NCI-H345 treated with DMSO at 0.1 percent for 48 hours (cell line): Measurements from ENCODE around the gene DCK.
"Not testable (repeated sequence)": the region's sequence is repeated elsewhere in the genome, so short reads cannot be mapped to it uniquely, and the experiment has no call there.

Source experiments
- DNase-seq: peaks from one replicate; lab custom pipeline; 2025; ENCODE audit not compliant: unreplicated experiment; lab: John Stamatoyannopoulos, UW

Gene DCK

DNA sequence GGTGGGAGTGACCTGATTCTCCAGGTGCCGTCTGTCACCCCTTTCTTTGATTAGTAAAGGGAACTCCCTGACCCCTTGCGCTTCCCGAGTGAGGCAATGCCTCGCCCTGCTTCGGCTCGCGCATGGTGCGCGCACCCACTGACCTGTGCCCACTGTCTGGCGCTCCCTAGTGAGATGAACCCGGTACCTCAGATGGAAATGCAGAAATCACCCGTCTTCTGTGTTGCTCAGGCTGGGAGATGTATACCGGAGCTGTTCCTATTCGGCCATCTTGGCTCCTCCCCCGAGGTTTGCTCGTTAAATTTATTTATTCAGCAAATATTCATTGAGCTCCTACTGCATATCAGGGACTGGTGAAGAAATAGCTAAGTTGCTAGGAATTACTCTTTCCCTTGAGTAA, 66.1 kb downstream of the DCK start:
- DNase-seq, result not testable (repeated sequence)

DNA sequence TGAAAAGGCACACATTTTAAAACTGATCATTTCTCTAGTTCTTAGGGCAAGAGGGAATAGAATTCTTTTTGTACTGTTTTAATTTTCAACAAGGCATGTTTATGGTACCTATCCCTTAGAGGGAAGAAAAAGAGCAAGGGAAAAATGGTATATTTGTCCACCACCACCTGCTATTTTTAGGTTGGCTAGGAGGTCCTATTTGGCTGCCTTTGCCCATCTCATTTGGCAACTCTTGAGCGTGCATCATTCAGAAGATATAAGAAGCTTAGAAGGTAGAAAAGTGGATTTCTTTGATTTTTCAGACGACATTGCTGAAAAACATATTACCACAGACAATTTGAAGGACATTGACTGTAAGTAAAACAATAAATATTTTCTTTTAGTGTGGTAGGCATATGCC, 69.0 kb downstream of the DCK start:
- no peak for DNase-seq

DNA sequence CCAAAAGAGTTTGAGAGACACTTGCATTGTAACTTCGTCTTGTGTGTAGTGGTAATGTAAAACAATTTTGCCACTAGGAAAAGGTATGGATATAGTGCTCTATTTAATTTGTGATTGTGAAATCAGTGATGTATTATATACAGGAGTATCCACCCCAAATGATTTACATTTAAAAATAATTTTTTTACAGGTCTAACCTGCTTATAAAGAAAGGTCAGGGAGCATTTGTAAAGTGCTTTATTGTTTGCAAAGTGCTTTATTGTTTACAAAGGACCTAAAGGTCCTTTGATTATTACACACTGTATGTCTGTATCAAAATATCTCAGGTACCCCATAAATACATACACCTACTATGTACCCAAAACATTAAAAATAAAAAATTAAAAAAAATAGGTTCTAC, 70.3 kb downstream of the DCK start:
- no peak for DNase-seq

DNA sequence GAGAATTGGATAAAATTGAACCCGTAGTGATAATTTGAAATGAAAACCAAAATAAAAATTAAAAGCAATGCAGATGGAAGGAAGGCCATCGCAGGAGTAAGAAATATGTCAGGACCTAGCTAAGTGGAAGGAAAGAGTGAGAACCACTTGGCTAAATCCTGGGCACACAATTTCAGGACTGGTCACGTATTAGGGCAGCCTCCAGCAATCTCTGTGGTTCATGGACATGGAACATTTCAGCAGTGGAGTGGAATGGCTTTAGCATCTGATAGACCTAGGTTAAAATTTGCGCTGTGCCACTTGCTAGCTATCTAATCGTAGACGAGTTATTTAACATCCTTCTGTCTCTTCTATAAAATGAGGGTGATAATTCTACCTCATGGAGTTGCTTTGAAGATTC, 71.1 kb downstream of the DCK start:
- no peak for DNase-seq

DNA sequence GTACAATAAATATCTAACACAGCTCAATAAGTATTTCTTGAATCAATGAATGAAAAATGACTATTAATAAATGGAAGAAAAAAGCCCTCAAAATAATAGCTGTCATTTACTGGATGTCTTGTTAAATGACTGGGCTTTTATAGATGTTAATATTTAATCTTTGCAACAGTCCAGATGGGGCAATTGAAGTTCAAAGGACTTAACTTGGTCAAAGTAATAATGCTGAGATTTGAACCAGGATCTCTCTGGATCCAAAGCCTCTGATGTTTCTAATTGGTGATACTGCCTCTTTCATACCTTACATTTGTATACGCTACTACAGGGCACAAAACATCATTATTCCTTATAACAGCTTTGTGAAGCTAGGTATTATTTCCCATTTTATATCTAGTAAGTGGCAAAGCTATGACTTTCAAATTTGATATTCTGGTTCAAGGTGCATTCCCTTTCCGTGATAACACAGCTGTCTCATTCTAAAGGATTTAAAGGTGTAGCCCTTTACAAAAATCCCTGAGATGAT, 72.6 kb downstream of the DCK start:
- no peak for DNase-seq

DNA sequence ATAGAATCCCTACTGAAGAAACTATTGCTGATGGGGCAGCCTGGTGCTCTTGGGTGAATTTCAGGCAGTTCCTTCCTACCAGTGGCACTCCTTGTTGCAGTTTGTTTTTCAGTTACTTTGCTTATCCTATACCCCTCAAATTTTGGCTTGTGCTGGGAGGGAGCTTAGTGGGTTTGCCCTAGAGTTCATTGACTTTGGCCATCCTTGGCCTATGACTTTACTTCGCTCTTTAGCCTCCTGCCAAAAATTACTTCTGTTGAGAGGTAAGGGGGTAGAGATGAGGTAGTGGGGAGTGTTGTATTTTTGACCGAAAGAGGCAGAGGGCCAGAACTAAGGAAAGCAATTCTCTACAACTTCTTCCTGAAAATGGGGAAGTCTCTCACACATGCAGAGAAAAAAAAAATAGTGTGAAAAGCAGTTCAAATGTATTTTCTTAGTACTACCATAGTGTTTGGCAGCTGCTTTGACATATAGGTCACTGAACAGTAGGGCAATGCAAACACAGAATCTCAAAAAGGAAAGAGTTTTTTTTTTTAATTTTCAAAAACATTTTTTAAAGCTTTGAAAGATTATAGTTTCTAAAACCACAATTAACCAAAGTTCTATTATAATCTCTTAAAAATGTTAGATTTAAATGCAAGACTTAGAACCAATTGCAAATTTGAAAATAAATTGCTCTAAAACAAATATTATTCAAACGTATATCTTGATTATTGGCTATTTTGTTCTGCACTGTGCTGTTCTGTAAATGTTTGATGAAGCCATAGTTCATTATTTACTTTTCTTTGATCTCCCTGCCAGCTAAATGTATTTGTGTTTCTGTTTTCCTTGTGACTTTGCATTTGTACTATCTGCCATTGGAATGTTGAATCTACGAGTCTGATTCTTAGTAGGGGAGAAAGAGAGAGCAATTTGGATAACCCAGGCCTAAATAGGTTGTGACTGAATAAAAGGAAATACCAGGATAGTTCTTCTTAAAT, 73.6 kb downstream of the DCK start:
- DNase-seq, result no peak

DNA sequence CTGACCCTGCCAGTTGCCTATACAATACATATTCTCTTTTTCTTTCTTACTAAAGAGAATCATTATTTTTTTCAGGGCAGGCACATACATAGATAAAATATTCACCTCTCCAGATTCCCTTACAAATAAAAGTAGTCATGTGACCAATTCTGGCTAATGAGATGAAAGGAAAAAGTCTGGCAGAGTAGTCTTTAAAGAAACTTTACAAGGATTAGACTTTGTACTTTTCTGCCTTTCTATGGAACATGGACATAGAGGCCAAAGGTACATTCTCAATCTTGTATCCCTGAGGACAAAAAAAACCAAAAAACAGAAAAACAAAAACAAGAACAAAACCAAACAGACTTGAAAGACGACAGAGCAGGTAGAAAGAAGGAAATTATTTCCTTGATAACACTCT, 75.6 kb downstream of the DCK start:
- no peak for DNase-seq

DNA sequence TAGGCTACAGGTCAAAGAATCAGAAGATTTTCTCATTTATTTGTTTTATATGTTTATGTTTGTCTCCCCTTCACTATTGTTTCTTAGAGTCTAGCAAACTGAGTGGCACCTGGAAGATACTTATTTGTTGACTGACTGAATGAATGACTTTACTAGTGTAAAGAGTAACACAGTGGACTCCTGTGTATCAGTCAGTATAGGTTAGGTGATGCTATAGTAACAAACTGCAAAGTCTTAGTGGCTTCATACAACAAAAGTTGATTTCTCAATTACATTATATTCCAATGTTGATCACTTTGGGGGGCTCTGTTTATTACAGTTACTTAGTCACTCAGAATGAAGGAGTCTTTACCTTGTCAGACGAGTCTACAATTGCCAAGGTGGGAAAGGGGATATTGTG, 76.6 kb downstream of the DCK start:
- no peak for DNase-seq

DNA sequence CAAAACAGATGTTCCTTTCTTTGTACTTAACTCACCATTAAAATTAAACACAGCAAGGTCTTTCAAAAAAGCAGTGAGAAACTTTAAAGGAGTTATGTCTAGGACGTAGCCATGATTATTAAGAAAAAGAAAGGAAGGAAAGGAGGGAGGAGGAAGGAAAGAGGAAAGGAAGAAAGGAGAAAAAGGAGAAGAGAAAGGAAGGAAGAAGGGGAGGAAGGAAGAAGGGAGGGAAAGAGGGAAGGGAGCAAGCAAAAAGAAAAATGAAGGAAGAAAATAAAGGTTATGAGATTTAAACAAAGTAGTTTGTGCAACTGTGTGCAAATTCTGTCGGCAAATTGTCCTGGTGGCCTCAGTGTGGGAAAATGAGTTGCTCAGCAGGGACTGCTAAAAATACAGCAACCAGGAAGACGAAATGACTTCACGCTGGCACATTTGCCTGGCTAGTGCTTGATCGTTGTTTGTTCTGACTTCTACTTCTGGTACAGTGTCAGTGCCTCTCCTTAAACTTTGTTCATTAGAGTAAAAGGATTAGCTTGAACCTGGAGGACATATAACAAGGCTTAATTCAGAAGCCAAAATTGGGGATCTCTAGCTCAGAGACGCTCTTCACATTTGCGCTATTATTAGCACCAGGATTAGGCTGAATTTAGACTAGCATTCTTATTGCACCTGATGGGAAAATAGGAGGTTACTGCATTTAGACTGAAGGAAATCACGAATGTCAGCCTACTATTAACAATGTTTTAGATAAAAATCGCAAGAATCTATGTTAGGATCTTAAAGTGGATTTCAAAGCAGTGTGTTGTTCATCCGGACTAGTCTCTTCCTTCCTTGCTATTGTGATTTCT, 81.2 kb downstream of the DCK start:
- no peak for DNase-seq
